NB4 (cell line): ENCODE measurements around the gene TMEM31.

Experiments
- CTCF ChIP-seq: IDR thresholded peaks from one replicate; pipeline ENCODE4 v1.5.1; 2012; ENCODE audit warnings: low read depth, low read length
- MYC ChIP-seq: IDR thresholded peaks from 2 replicates; pipeline ENCODE4 v1.6.1; 2011; ENCODE audit warnings: low read depth, low read length
- POLR2A ChIP-seq: IDR thresholded peaks from 2 replicates; pipeline ENCODE4 v1.6.1; 2011; ENCODE audit warnings: mild to moderate bottlenecking; ENCODE audit not compliant: insufficient read length; ENCODE audit errors: extremely low read depth
- TF ChIP-seq, protein P1 (sequence below): IDR thresholded peaks from 2 replicates; pipeline ENCODE4 v1.6.1; 2011; ENCODE audit warnings: low read depth, low read length

GRCh38 chrX:103756736-103757135 is 46.0 kb downstream of the TMEM31 start:
- no peak for TF ChIP-seq POLR2A
- TF ChIP-seq CTCF = no peak
- no peak for TF ChIP-seq MYC
- TF ChIP-seq, protein P1, sequence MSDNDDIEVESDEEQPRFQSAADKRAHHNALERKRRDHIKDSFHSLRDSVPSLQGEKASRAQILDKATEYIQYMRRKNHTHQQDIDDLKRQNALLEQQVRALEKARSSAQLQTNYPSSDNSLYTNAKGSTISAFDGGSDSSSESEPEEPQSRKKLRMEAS = no peak
